Vagina (tissue), 2 donors: Measurements from ENCODE around the gene PPP4R3B. TPM values are rescaled to one million over a fixed set of nuclear protein-coding genes. Genes with fewer than 3 reads are reported as not detected.

Source experiments
- DNase-seq, 2 donors: peaks; one replicate each; pipeline ENCODE4 v3.0.0-alpha.2; 2017; ENCODE audit errors: extremely low spot score in 2 of 2
- H3K27ac ChIP-seq: fragments of 200-600 bp; sonication (generic); one replicate; pipeline ENCODE4 v1.5.1; 2019
- H3K27me3 ChIP-seq: fragments of 200-600 bp; sonication (generic); one replicate; pipeline ENCODE4 v1.5.1; 2019
- H3K36me3 ChIP-seq, 2 donors: fragments of 200-600 bp; sonication (generic); one replicate each; pipeline ENCODE4 v1.5.1; 2017 to 2019
- H3K4me1 ChIP-seq: fragments of 200-600 bp; sonication (generic); one replicate; pipeline ENCODE4 v1.5.1; 2019
- H3K4me3 ChIP-seq, 2 donors: fragments of 200-600 bp; sonication (generic); 1 replicate in 1 of 2; 2 replicates in 1 of 2; pipeline ENCODE4 v1.5.1; 2016 to 2019
- H3K9me3 ChIP-seq: fragments of 200-600 bp; sonication (generic); one replicate; pipeline ENCODE4 v1.5.1; 2019
- CTCF ChIP-seq, 3 experiments: fragments of 450-650 bp in 2 of 3; fragments of 200-600 bp in 1 of 3; sonication (generic) in 1 of 3; IDR thresholded peaks; one replicate each; pipeline ENCODE4 v1.5.1; 2017 to 2019; ENCODE audit warnings: antibody characterized with exemption in 3 of 3, mild to moderate bottlenecking in 2 of 3, moderate library complexity in 2 of 3
- POLR2A ChIP-seq, 2 donors: fragments of 450-650 bp; IDR thresholded peaks; one replicate each; pipeline ENCODE4 v1.6.1; 2017; ENCODE audit warnings: antibody characterized with exemption in 2 of 2, mild to moderate bottlenecking in 2 of 2, moderate library complexity in 2 of 2
- POLR2AphosphoS5 ChIP-seq, 2 donors: sonication (generic); formaldehyde crosslinking; IDR thresholded peaks; one replicate each; pipeline ENCODE4 v1.9.0; 2017; ENCODE audit warnings: antibody characterized with exemption in 2 of 2, mild to moderate bottlenecking in 2 of 2, low read depth in 1 of 2; ENCODE audit not compliant: insufficient read depth in 1 of 2
- intact Hi-C: fragments of 100-400 bp; cut with DNase I; formaldehyde crosslinking; loops from one replicate; pipeline ENCODE4 v1.15.1; 2023
- total RNA-seq: library from RNA; depleted of rRNA; stranded (reverse); fragments of >200 nt; gene quantifications from one replicate; pipeline ENCODE4 v1.2.3, GENCODE V29; 2016

The PPP4R3B gene
- total RNA-seq, 1 donor from 2014 or later: 44.9 TPM

- no peaks in the 10 kb centered on the region for H3K9me3 ChIP-seq
- no peak overlapping the region for H3K4me3 ChIP-seq
- no peak for TF ChIP-seq POLR2A (IDR thresholded peaks at IDR 0.05)
- H3K27ac ChIP-seq: no peak overlapping the region
- intact Hi-C loops: no loop called here
- H3K36me3 ChIP-seq: peaks cover 0 to 50% of the 10 kb centered on the region in 2 donors
- no peaks in the 10 kb centered on the region for H3K4me1 ChIP-seq
- no peaks in the 10 kb centered on the region for H3K27me3 ChIP-seq
- no peak for DNase-seq
These were observed 70.4 kb downstream of the PPP4R3B start for GRCh38 chr2:55547001-55547400.

GRCh38 chr2:55530539-55531081 lies 86.8 kb downstream of the PPP4R3B start:
- Histone ChIP-seq H3K27ac (no peak overlapping the region), H3K27me3 (no peaks in the 10 kb centered on the region), H3K4me3 (no peak overlapping the region), H3K36me3 (peaks cover 0 to 46% of the 10 kb centered on the region in 2 donors), H3K4me1 (no peaks in the 10 kb centered on the region), H3K9me3 (no peaks in the 10 kb centered on the region)
- intact Hi-C loops: no loop called here
- TF ChIP-seq POLR2A (IDR thresholded peaks at IDR 0.05) (no peak), POLR2AphosphoS5 (IDR thresholded peaks at IDR 0.05; ENCODE audit: insufficient read depth in 1 of 2, low read depth in 1 of 2) (no peak), CTCF (IDR thresholded peaks at IDR 0.05) (no peak)
- DNase-seq: no peak

- no peak for TF ChIP-seq CTCF (IDR thresholded peaks at IDR 0.05)
- no peak for TF ChIP-seq POLR2AphosphoS5 (IDR thresholded peaks at IDR 0.05; ENCODE audit: insufficient read depth in 1 of 2, low read depth in 1 of 2)
- TF ChIP-seq POLR2A (IDR thresholded peaks at IDR 0.05): no peak
- H3K27ac ChIP-seq: no peak overlapping the region
- H3K4me3 ChIP-seq: no peak overlapping the region
- no peaks in the 10 kb centered on the region for H3K9me3 ChIP-seq
- H3K36me3 ChIP-seq: peaks cover 0 to 64% of the 10 kb centered on the region in 2 donors
- H3K27me3 ChIP-seq: no peaks in the 10 kb centered on the region
- intact Hi-C loops: no loop called here
- DNase-seq: no peak
- H3K4me1 ChIP-seq: no peaks in the 10 kb centered on the region
These were observed 91.2 kb downstream of the PPP4R3B start for GRCh38 chr2:55526174-55526573.

- no peaks in the 10 kb centered on the region for H3K9me3 ChIP-seq
- TF ChIP-seq CTCF (IDR thresholded peaks at IDR 0.05) (no peak), POLR2AphosphoS5 (IDR thresholded peaks at IDR 0.05; ENCODE audit: insufficient read depth in 1 of 2, low read depth in 1 of 2) (no peak), POLR2A (IDR thresholded peaks at IDR 0.05) (no peak)
- DNase-seq: no peak
- H3K36me3 ChIP-seq: peaks cover 0 to 54% of the 10 kb centered on the region in 2 donors
- intact Hi-C loops: no loop called here
- no peak overlapping the region for H3K4me3 ChIP-seq
- H3K27ac ChIP-seq: no peak overlapping the region
- peaks cover 9% of the 10 kb centered on the region for H3K4me1 ChIP-seq
- no peaks in the 10 kb centered on the region for H3K27me3 ChIP-seq
These were observed 92.5 kb downstream of the PPP4R3B start for GRCh38 chr2:55524884-55525437.

GRCh38 chr2:55519938-55520885 lies 97.2 kb downstream of the PPP4R3B start:
- no peak for TF ChIP-seq POLR2AphosphoS5 (IDR thresholded peaks at IDR 0.05; ENCODE audit: insufficient read depth in 1 of 2, low read depth in 1 of 2)
- TF ChIP-seq CTCF (IDR thresholded peaks at IDR 0.05): no peak
- TF ChIP-seq POLR2A (IDR thresholded peaks at IDR 0.05): no peak
- Histone ChIP-seq H3K4me1 (peaks cover 14% of the 10 kb centered on the region), H3K27ac (peak overlapping the region; percentile 76), H3K36me3 (peaks cover 0 to 15% of the 10 kb centered on the region in 2 donors), H3K27me3 (no peaks in the 10 kb centered on the region), H3K4me3 (peak overlapping the region; percentile 69 to 81), H3K9me3 (no peaks in the 10 kb centered on the region)
- peak in 1 of 2 donors; percentile 90 for DNase-seq
- intact Hi-C loops: no loop called here
